ENCODE data around the gene CD180.

DNA sequence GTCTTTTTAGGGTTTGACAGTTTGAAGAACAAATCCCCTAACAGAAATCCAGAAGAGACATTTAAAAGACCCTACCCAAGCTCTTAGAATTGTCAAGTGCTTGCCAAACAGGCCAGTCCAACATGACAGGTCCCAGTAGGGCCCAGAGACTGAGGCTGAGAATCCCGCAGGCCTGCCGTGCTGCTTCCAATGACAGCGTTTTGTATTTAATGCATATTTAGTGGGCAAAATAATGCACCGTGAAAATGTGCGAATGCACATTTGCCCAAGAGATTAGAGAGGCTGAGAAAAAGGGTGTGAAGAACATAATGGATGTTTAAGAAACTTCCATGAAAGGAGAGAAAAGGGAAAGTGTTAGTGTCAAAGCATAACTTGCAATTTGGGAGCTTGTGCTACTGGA, 57.6 kb downstream of the CD180 start:
- TF ChIP-seq, protein P1, sequence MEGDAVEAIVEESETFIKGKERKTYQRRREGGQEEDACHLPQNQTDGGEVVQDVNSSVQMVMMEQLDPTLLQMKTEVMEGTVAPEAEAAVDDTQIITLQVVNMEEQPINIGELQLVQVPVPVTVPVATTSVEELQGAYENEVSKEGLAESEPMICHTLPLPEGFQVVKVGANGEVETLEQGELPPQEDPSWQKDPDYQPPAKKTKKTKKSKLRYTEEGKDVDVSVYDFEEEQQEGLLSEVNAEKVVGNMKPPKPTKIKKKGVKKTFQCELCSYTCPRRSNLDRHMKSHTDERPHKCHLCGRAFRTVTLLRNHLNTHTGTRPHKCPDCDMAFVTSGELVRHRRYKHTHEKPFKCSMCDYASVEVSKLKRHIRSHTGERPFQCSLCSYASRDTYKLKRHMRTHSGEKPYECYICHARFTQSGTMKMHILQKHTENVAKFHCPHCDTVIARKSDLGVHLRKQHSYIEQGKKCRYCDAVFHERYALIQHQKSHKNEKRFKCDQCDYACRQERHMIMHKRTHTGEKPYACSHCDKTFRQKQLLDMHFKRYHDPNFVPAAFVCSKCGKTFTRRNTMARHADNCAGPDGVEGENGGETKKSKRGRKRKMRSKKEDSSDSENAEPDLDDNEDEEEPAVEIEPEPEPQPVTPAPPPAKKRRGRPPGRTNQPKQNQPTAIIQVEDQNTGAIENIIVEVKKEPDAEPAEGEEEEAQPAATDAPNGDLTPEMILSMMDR (IDR thresholded peaks at IDR 0.05): no peak
- no peak for TF ChIP-seq POLR2A (IDR thresholded peaks at IDR 0.05)
